HG03520 (cell line): ENCODE results near the gene MTUS2.

Experiments used
- ATAC-seq: cut with Tn5 transposase; IDR thresholded peaks from one replicate; pipeline ENCODE4 v1.9.1; 2021; ENCODE audit warnings: mild to moderate bottlenecking, moderate library complexity; ENCODE audit not compliant: unreplicated experiment

The MTUS2 gene

GRCh38 chr13:29499506-29500165, 679.5 kb downstream of the MTUS2 start:
- no peak for ATAC-seq

- ATAC-seq, result no peak
These were observed 680.2 kb downstream of the MTUS2 start for GRCh38 chr13:29500386-29500785.

- no peak for ATAC-seq
These were observed 681.5 kb downstream of the MTUS2 start for GRCh38 chr13:29501674-29502073.

GRCh38 chr13:29502391-29503008, 682.4 kb downstream of the MTUS2 start:
- ATAC-seq, result no peak

GRCh38 chr13:29503041-29503837, 683.1 kb downstream of the MTUS2 start:
- ATAC-seq, result no peak

- ATAC-seq, result no peak
These were observed 684.6 kb downstream of the MTUS2 start for GRCh38 chr13:29504691-29505090.

- ATAC-seq, result no peak
These were observed 685.4 kb downstream of the MTUS2 start for GRCh38 chr13:29505511-29505910.

GRCh38 chr13:29505950-29506349, 685.8 kb downstream of the MTUS2 start:
- ATAC-seq, result no peak

GRCh38 chr13:29507356-29507755, 687.2 kb downstream of the MTUS2 start:
- ATAC-seq, result no peak

- no peak for ATAC-seq
These were observed 688.2 kb downstream of the MTUS2 start for GRCh38 chr13:29508130-29508875.

- no peak for ATAC-seq
These were observed 688.7 kb downstream of the MTUS2 start for GRCh38 chr13:29508876-29509252.

GRCh38 chr13:29509999-29510589, 690.0 kb downstream of the MTUS2 start:
- no peak for ATAC-seq

- no peak for ATAC-seq
These were observed 690.5 kb downstream of the MTUS2 start for GRCh38 chr13:29510651-29511084.

GRCh38 chr13:29511106-29511796, 691.1 kb downstream of the MTUS2 start:
- ATAC-seq, result no peak

GRCh38 chr13:29511980-29512379, 691.8 kb downstream of the MTUS2 start:
- ATAC-seq, result no peak

- no peak for ATAC-seq
These were observed 693.2 kb downstream of the MTUS2 start for GRCh38 chr13:29513002-29513980.

- ATAC-seq, result no peak
These were observed 694.0 kb downstream of the MTUS2 start for GRCh38 chr13:29513981-29514719.

- ATAC-seq, result no peak
These were observed 694.7 kb downstream of the MTUS2 start for GRCh38 chr13:29514720-29515310.
